ENCODE measurements around the gene CPO.

Gene CPO, protein sequence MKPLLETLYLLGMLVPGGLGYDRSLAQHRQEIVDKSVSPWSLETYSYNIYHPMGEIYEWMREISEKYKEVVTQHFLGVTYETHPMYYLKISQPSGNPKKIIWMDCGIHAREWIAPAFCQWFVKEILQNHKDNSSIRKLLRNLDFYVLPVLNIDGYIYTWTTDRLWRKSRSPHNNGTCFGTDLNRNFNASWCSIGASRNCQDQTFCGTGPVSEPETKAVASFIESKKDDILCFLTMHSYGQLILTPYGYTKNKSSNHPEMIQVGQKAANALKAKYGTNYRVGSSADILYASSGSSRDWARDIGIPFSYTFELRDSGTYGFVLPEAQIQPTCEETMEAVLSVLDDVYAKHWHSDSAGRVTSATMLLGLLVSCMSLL

DNA sequence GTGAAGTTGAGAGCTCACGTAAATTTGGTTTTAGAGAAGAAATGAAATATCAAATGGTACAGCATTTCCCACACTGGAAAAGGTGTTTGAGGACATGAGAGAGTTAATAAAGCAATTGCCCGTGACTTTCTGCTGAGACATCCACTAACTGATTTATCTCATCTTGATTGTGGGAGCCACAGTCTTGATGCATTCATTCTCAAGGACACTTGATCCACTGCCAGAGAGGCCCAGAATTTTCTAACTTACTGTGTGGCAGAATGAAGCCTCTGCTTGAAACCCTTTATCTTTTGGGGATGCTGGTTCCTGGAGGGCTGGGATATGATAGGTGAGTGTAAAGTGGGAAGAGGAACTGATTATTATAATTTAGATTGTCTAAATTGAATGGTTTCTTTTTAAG lies at the start of gene CPO:
CPO (plus strand) TSS at position 179 of the 400 bp plus-strand sequence; CDS start at position 261, 82 bp downstream.
- no peak for TF ChIP-seq OSR1 (CRISPR knock-in tag; IDR thresholded peaks at IDR 0.05)
- TF ChIP-seq TCF4 (CRISPR knock-in tag; IDR thresholded peaks at IDR 0.05; ENCODE audit: borderline replicate concordance): no peak
- no peak for TF ChIP-seq ARNTL (CRISPR knock-in tag; IDR thresholded peaks at IDR 0.05; ENCODE audit: borderline replicate concordance, low read depth)
- no peak for TF ChIP-seq GLIS3 (CRISPR knock-in tag; IDR thresholded peaks at IDR 0.05)
- TF ChIP-seq RARB (CRISPR knock-in tag; IDR thresholded peaks at IDR 0.05): no peak
- no peak for ATAC-seq

DNA sequence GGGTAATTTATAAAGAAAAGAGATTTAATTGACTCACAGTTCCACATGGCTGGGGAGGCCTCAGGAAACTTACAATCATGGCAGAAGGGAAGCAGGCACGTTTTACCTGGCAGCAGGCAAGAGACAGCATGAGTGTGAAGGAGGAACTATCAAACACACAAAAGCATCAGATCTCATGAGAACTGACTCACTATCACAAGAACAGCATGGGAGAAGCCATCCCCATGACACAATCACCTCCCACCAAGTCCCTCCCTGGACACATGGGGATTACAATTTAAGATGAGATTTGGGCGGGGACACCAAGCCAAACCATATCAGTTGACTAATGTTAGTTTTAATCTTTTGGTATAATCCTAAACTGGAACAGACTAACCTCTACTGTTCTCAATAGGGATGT lies 49.1 kb upstream of the CPO start:
- TF ChIP-seq ZFP30 (CRISPR knock-in tag; IDR thresholded peaks at IDR 0.05) (no peak), ZNF8 (CRISPR knock-in tag; IDR thresholded peaks at IDR 0.05) (no peak), RARB (CRISPR knock-in tag; IDR thresholded peaks at IDR 0.05) (no peak), TCF4 (CRISPR knock-in tag; IDR thresholded peaks at IDR 0.05; ENCODE audit: borderline replicate concordance) (no peak), BACH2 (CRISPR knock-in tag; IDR thresholded peaks at IDR 0.05; ENCODE audit: borderline replicate concordance) (no peak), ISL1 (CRISPR knock-in tag; IDR thresholded peaks at IDR 0.05) (no peak), ESRRG (CRISPR knock-in tag; IDR thresholded peaks at IDR 0.05) (no peak), OSR1 (CRISPR knock-in tag; IDR thresholded peaks at IDR 0.05) (no peak)
- TF ChIP-seq, protein P1, sequence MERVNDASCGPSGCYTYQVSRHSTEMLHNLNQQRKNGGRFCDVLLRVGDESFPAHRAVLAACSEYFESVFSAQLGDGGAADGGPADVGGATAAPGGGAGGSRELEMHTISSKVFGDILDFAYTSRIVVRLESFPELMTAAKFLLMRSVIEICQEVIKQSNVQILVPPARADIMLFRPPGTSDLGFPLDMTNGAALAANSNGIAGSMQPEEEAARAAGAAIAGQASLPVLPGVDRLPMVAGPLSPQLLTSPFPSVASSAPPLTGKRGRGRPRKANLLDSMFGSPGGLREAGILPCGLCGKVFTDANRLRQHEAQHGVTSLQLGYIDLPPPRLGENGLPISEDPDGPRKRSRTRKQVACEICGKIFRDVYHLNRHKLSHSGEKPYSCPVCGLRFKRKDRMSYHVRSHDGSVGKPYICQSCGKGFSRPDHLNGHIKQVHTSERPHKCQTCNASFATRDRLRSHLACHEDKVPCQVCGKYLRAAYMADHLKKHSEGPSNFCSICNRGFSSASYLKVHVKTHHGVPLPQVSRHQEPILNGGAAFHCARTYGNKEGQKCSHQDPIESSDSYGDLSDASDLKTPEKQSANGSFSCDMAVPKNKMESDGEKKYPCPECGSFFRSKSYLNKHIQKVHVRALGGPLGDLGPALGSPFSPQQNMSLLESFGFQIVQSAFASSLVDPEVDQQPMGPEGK (CRISPR knock-in tag; IDR thresholded peaks at IDR 0.05; ENCODE audit: borderline replicate concordance): no peak
- TF ChIP-seq, protein P2, sequence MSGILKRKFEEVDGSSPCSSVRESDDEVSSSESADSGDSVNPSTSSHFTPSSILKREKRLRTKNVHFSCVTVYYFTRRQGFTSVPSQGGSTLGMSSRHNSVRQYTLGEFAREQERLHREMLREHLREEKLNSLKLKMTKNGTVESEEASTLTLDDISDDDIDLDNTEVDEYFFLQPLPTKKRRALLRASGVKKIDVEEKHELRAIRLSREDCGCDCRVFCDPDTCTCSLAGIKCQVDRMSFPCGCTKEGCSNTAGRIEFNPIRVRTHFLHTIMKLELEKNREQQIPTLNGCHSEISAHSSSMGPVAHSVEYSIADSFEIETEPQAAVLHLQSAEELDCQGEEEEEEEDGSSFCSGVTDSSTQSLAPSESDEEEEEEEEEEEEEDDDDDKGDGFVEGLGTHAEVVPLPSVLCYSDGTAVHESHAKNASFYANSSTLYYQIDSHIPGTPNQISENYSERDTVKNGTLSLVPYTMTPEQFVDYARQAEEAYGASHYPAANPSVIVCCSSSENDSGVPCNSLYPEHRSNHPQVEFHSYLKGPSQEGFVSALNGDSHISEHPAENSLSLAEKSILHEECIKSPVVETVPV (CRISPR knock-in tag; IDR thresholded peaks at IDR 0.05): no peak
- no peak for ATAC-seq

DNA sequence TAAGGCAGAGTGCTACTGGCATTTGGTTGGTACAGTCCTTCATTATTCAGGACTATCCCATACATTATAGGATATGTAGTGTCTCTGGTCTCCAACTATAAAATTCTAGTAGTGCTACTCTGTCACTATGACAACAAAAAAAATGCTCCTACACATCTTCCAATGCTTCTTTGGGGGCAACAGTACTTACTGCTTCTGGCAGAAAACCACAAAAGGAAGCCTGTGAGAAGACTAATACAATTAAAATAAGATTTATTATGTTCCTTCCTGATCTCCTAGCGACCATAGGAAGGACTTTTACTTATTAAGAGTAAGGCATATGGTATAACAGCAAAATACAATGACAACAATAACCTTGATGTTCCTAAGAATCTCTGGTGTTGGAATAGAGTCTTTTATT lies 48.4 kb upstream of the CPO start:
- no peak for TF ChIP-seq CSDC2 (CRISPR knock-in tag; IDR thresholded peaks at IDR 0.05)
- TF ChIP-seq ZFP30 (CRISPR knock-in tag; IDR thresholded peaks at IDR 0.05): no peak
- TF ChIP-seq TCF4 (CRISPR knock-in tag; IDR thresholded peaks at IDR 0.05; ENCODE audit: borderline replicate concordance): no peak
- no peak for TF ChIP-seq ZFP3 (CRISPR knock-in tag; IDR thresholded peaks at IDR 0.05)
- TF ChIP-seq GLIS3 (CRISPR knock-in tag; IDR thresholded peaks at IDR 0.05): no peak
- TF ChIP-seq ISL1 (CRISPR knock-in tag; IDR thresholded peaks at IDR 0.05): no peak
- no peak for TF ChIP-seq ESRRG (CRISPR knock-in tag; IDR thresholded peaks at IDR 0.05)
- TF ChIP-seq, protein P3, sequence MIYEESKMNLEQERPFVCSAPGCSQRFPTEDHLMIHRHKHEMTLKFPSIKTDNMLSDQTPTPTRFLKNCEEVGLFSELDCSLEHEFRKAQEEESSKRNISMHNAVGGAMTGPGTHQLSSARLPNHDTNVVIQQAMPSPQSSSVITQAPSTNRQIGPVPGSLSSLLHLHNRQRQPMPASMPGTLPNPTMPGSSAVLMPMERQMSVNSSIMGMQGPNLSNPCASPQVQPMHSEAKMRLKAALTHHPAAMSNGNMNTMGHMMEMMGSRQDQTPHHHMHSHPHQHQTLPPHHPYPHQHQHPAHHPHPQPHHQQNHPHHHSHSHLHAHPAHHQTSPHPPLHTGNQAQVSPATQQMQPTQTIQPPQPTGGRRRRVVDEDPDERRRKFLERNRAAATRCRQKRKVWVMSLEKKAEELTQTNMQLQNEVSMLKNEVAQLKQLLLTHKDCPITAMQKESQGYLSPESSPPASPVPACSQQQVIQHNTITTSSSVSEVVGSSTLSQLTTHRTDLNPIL (CRISPR knock-in tag; IDR thresholded peaks at IDR 0.05; ENCODE audit: low read depth): no peak
- TF ChIP-seq TOX (CRISPR knock-in tag; IDR thresholded peaks at IDR 0.05; ENCODE audit: borderline replicate concordance): no peak
- TF ChIP-seq, protein P4, sequence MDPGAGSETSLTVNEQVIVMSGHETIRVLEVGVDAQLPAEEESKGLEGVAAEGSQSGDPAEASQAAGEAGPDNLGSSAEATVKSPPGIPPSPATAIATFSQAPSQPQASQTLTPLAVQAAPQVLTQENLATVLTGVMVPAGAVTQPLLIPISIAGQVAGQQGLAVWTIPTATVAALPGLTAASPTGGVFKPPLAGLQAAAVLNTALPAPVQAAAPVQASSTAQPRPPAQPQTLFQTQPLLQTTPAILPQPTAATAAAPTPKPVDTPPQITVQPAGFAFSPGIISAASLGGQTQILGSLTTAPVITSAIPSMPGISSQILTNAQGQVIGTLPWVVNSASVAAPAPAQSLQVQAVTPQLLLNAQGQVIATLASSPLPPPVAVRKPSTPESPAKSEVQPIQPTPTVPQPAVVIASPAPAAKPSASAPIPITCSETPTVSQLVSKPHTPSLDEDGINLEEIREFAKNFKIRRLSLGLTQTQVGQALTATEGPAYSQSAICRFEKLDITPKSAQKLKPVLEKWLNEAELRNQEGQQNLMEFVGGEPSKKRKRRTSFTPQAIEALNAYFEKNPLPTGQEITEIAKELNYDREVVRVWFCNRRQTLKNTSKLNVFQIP (CRISPR knock-in tag; IDR thresholded peaks at IDR 0.05; ENCODE audit: borderline replicate concordance, low read depth): no peak
- no peak for TF ChIP-seq ZC3H10 (CRISPR knock-in tag; IDR thresholded peaks at IDR 0.05)
- no peak for TF ChIP-seq PPARA (CRISPR knock-in tag; IDR thresholded peaks at IDR 0.05; ENCODE audit: borderline replicate concordance)
- TF ChIP-seq, protein P5, sequence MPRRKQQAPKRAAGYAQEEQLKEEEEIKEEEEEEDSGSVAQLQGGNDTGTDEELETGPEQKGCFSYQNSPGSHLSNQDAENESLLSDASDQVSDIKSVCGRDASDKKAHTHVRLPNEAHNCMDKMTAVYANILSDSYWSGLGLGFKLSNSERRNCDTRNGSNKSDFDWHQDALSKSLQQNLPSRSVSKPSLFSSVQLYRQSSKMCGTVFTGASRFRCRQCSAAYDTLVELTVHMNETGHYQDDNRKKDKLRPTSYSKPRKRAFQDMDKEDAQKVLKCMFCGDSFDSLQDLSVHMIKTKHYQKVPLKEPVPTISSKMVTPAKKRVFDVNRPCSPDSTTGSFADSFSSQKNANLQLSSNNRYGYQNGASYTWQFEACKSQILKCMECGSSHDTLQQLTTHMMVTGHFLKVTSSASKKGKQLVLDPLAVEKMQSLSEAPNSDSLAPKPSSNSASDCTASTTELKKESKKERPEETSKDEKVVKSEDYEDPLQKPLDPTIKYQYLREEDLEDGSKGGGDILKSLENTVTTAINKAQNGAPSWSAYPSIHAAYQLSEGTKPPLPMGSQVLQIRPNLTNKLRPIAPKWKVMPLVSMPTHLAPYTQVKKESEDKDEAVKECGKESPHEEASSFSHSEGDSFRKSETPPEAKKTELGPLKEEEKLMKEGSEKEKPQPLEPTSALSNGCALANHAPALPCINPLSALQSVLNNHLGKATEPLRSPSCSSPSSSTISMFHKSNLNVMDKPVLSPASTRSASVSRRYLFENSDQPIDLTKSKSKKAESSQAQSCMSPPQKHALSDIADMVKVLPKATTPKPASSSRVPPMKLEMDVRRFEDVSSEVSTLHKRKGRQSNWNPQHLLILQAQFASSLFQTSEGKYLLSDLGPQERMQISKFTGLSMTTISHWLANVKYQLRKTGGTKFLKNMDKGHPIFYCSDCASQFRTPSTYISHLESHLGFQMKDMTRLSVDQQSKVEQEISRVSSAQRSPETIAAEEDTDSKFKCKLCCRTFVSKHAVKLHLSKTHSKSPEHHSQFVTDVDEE (CRISPR knock-in tag; IDR thresholded peaks at IDR 0.05): no peak
- TF ChIP-seq ARNTL (CRISPR knock-in tag; IDR thresholded peaks at IDR 0.05; ENCODE audit: borderline replicate concordance, low read depth): no peak
- TF ChIP-seq BACH2 (CRISPR knock-in tag; IDR thresholded peaks at IDR 0.05; ENCODE audit: borderline replicate concordance): no peak
- no peak for TF ChIP-seq SNAI2 (CRISPR knock-in tag; IDR thresholded peaks at IDR 0.05)
- TF ChIP-seq RARB (CRISPR knock-in tag; IDR thresholded peaks at IDR 0.05): no peak
- TF ChIP-seq, protein P1 (CRISPR knock-in tag; IDR thresholded peaks at IDR 0.05; ENCODE audit: borderline replicate concordance): no peak
- no peak for ATAC-seq

All from SK-N-SH treated with all-trans-retinoic acid at 6 μM for 48 hours (cell line).